Measurements from ENCODE around the gene SNAP29. TPM values are rescaled to one million over a fixed set of nuclear protein-coding genes. Genes with fewer than 3 reads are reported as not detected.

The SNAP29 gene
- total RNA-seq (10 to 100 TPM; 10.3 to 16.1 (median 12.8) TPM), polyA plus RNA-seq (1 to 10 TPM; 6.6 to 8.9 TPM)

GRCh38 chr22:20858615-20859416, at the start of gene SNAP29, which contains the start of gene PI4KA:
Gene SNAP29, plus strand, starts transcription at chr22:20859007. Its CDS starts 104 bp downstream, at chr22:20859111.
Gene PI4KA, minus strand, starts transcription at chr22:20858811. Its CDS starts 86 bp downstream, at chr22:20858725.
- intact Hi-C loops (cut with DNase I): no loop called here
- FAIRE-seq (no peak), ATAC-seq (peak; percentile 95 to 98 (median 96)), DNase-seq (peak; percentile 98 to 100 (median 99))
- no peaks in the 10 kb centered on the region for H3K36me3 ChIP-seq
- peak within 1 kb of the TSS; percentile 43 to 83 (median 72) for H3K27ac ChIP-seq
- H3K27me3 ChIP-seq: no peaks in the 10 kb centered on the region
- no peak for TF ChIP-seq CTCF (IDR thresholded peaks at IDR 0.05)
- no peaks in the 10 kb centered on the region for H3K9me3 ChIP-seq
- H3K4me3 ChIP-seq: peak within 1 kb of the TSS; percentile 72 to 95 (median 76)
- peaks cover 0 to 13% (median 12%) of the 10 kb centered on the region in 3 donors for H3K4me1 ChIP-seq
- WGBS, 2 donors: 0% methylated on average over 57 to 100 of the region's 100 CpGs

- no peaks in the 10 kb centered on the region for H3K27me3 ChIP-seq
- FAIRE-seq (no peak), DNase-seq (no peak), ATAC-seq (no peak)
- no peak overlapping the region for H3K4me3 ChIP-seq
- H3K36me3 ChIP-seq: peaks cover 2 to 37% (median 7%) of the 10 kb centered on the region in 3 donors
- TF ChIP-seq CTCF (IDR thresholded peaks at IDR 0.05): no peak
- no peaks in the 10 kb centered on the region for H3K9me3 ChIP-seq
- no peaks in the 10 kb centered on the region for H3K4me1 ChIP-seq
- intact Hi-C loops (cut with DNase I): no loop called here
- no peak overlapping the region for H3K27ac ChIP-seq
- 91 to 97% methylated on average over 6 of the region's 6 CpGs for WGBS, 2 donors
Observed at GRCh38 chr22:20809538-20810185, 49.1 kb upstream of the SNAP29 start.

GRCh38 chr22:20810645-20811044, 48.2 kb upstream of the SNAP29 start:
- Histone ChIP-seq H3K36me3 (peaks cover 0 to 30% (median 6%) of the 10 kb centered on the region in 3 donors), H3K4me1 (no peaks in the 10 kb centered on the region), H3K27ac (no peak overlapping the region), H3K9me3 (no peaks in the 10 kb centered on the region), H3K4me3 (no peak overlapping the region), H3K27me3 (no peaks in the 10 kb centered on the region)
- no peak for TF ChIP-seq CTCF (IDR thresholded peaks at IDR 0.05)
- no peak for ATAC-seq
- FAIRE-seq: no peak
- WGBS, 2 donors: 90 to 91% methylated on average over 9 of the region's 9 CpGs
- intact Hi-C loops (cut with DNase I): no loop called here
- peak in 1 of 6 donors; percentile 9 for DNase-seq

- H3K4me1 ChIP-seq: no peaks in the 10 kb centered on the region
- WGBS, 2 donors: 75 to 89% methylated on average over 1 of the region's 1 CpG
- DNase-seq: peak in 1 of 6 donors; percentile 13
- intact Hi-C loops (cut with DNase I): no loop called here
- H3K9me3 ChIP-seq: no peaks in the 10 kb centered on the region
- TF ChIP-seq CTCF (IDR thresholded peaks at IDR 0.05): no peak
- no peak overlapping the region for H3K4me3 ChIP-seq
- H3K27me3 ChIP-seq: no peaks in the 10 kb centered on the region
- no peak for FAIRE-seq
- H3K36me3 ChIP-seq: peaks cover 0 to 28% (median 6%) of the 10 kb centered on the region in 3 donors
- no peak for ATAC-seq
- H3K27ac ChIP-seq: no peak overlapping the region
Observed at GRCh38 chr22:20811171-20811570, 47.6 kb upstream of the SNAP29 start.

All from pancreas (tissue), 10 donors.